ENCODE results near the gene PAX5. TPM values are rescaled to one million over a fixed set of nuclear protein-coding genes. Genes with fewer than 3 reads are reported as not detected.
A peak's percentile ranks its signal among the peaks of the same experiment; 100 is the strongest.

The PAX5 gene
- polyA plus RNA-seq, 2 of the 4 experiments (the other 2 are of a cell fraction): not detected

DNA sequence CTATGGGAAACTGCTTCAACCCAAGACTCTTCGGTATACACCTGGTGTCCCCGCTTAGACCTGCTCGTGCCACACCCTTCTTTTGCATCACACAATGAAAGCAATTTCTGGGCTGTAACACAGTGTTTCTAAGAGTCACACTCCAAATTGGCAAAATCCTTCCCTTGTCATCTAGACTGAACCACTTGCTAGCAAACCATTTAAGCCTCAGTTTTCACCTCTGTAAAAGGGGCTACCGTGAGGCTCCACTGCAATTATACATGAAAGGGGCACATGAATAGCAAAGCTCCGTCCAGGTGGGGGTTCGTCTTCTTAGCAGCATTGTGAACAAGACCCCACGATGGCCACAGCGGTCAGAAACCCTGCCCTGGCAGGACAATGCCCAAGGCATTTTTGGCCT is 166.8 kb downstream of the PAX5 start:
- FAIRE-seq: no peak
- CTCF ChIA-PET: interaction anchor here (0.8 to 6.4 kb wide), 5 partner anchors 13 to 124 kb away, joined by 3 to 38 read pairs (median 11); no protein-coding TSS in a partner anchor

DNA sequence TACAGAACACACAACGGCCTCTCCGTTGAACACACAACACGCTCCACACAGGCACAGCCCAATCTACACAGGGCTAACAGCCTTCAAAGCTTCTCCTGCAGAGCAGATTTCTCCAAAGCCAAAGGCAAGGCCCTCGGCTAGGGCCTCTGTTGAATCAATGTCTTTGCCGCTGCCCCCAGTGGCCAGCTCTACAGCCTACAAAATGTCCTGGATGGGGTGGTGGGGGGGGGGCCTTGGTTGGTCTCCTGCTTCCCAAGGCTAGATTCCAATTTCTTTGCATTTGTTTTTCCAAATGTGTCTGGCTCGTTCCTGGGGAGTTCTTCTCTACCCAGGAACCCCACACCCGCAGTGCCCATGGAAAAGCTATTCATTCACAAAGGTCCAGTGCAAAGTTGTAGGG is 167.2 kb downstream of the PAX5 start:
- Histone ChIP-seq H3K4me1 (peaks cover 6% of the 10 kb centered on the region; the same call in 2 of the 3 replicates), H3K4me2 (no peak overlapping the region), H3K27ac (no peak overlapping the region), H3K4me3 (no peak overlapping the region), H3K9me3 (no peaks in the 10 kb centered on the region)
- ATAC-seq: peak in 1 of 2 experiments; percentile 71; a peak in 4 of 6 replicates
- ChIA-PET CTCF (interaction anchor here (0.8 to 6.4 kb wide), 5 partner anchors 12 to 124 kb away, joined by 3 to 38 read pairs (median 11); no protein-coding TSS in a partner anchor), POLR2A (no interaction called here)
- no peak for TF ChIP-seq TFCP2L1 (CRISPR knock-in tag; IDR thresholded peaks at IDR 0.05)
- TF ChIP-seq, protein P1, sequence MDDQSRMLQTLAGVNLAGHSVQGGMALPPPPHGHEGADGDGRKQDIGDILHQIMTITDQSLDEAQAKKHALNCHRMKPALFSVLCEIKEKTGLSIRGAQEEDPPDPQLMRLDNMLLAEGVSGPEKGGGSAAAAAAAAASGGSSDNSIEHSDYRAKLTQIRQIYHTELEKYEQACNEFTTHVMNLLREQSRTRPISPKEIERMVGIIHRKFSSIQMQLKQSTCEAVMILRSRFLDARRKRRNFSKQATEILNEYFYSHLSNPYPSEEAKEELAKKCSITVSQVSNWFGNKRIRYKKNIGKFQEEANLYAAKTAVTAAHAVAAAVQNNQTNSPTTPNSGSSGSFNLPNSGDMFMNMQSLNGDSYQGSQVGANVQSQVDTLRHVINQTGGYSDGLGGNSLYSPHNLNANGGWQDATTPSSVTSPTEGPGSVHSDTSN (IDR thresholded peaks at IDR 0.05): no peak
- TF ChIP-seq HOXA7 (CRISPR knock-in tag; IDR thresholded peaks at IDR 0.05): no peak
- TF ChIP-seq RCOR1 (IDR thresholded peaks at IDR 0.05; ENCODE audit: low read depth, low read length): no peak
- no peak for TF ChIP-seq CHD2 (IDR thresholded peaks at IDR 0.05; ENCODE audit: low read length, partially characterized antibody)
- TF ChIP-seq, protein P2, sequence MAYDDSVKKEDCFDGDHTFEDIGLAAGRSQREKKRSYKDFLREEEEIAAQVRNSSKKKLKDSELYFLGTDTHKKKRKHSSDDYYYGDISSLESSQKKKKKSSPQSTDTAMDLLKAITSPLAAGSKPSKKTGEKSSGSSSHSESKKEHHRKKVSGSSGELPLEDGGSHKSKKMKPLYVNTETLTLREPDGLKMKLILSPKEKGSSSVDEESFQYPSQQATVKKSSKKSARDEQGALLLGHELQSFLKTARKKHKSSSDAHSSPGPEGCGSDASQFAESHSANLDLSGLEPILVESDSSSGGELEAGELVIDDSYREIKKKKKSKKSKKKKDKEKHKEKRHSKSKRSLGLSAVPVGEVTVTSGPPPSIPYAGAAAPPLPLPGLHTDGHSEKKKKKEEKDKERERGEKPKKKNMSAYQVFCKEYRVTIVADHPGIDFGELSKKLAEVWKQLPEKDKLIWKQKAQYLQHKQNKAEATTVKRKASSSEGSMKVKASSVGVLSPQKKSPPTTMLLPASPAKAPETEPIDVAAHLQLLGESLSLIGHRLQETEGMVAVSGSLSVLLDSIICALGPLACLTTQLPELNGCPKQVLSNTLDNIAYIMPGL (CRISPR knock-in tag; IDR thresholded peaks at IDR 0.05; ENCODE audit: borderline replicate concordance): no peak
- no peak for TF ChIP-seq POLR2A (IDR thresholded peaks at IDR 0.05; ENCODE audit: low read length)
- TF ChIP-seq MYC (IDR thresholded peaks at IDR 0.05; ENCODE audit: borderline replicate concordance, low read length): no peak
- no peak for TF ChIP-seq FOSB (CRISPR knock-in tag; IDR thresholded peaks at IDR 0.05)
- TF ChIP-seq JUN (IDR thresholded peaks at IDR 0.05): no peak
- DNase-seq (ENCODE audit: low read depth in 1 of 2, low spot score in 1 of 2): peak; percentile 17 to 40
- WGBS (ENCODE audit: missing lambda C conversion rate): 88% methylated on average over 6 of the region's 7 CpGs
- no peak for FAIRE-seq

More for the DNA sequence above, 166.8 kb downstream of the PAX5 start:
- no peak overlapping the region for H3K27ac ChIP-seq
- H3K4me3 ChIP-seq: no peak overlapping the region
- POLR2A ChIA-PET: no interaction called here
- ATAC-seq (no peak), DNase-seq (ENCODE audit: low read depth in 1 of 2, low spot score in 1 of 2) (no peak)
- no peaks in the 10 kb centered on the region for H3K9me3 ChIP-seq
- no peak overlapping the region for H3K4me2 ChIP-seq
- peaks cover 6% of the 10 kb centered on the region; the same call in 2 of the 3 replicates for H3K4me1 ChIP-seq
- no peak for TF ChIP-seq NR3C1 (IDR thresholded peaks at IDR 0.05)
- TF ChIP-seq RAD21 (conservative IDR thresholded peaks at IDR 0.05 in 1 of 2, IDR thresholded peaks at IDR 0.05 in 1 of 2): no peak
- TF ChIP-seq, protein P3, sequence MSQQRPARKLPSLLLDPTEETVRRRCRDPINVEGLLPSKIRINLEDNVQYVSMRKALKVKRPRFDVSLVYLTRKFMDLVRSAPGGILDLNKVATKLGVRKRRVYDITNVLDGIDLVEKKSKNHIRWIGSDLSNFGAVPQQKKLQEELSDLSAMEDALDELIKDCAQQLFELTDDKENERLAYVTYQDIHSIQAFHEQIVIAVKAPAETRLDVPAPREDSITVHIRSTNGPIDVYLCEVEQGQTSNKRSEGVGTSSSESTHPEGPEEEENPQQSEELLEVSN (IDR thresholded peaks at IDR 0.05; ENCODE audit: borderline replicate concordance, low read depth): no peak
- no peak for TF ChIP-seq CHD4 (IDR thresholded peaks at IDR 0.05; ENCODE audit: borderline replicate concordance)
- TF ChIP-seq, protein P2 (CRISPR knock-in tag; IDR thresholded peaks at IDR 0.05; ENCODE audit: borderline replicate concordance): no peak
- TF ChIP-seq FOSB (CRISPR knock-in tag; IDR thresholded peaks at IDR 0.05): no peak
- no peak for TF ChIP-seq FOXS1 (CRISPR knock-in tag; IDR thresholded peaks at IDR 0.05)
- no peak for TF ChIP-seq TFCP2L1 (CRISPR knock-in tag; IDR thresholded peaks at IDR 0.05)
- TF ChIP-seq POLR2A (IDR thresholded peaks at IDR 0.05; ENCODE audit: low read length): no peak
- no peak for TF ChIP-seq POLR2AphosphoS2 (conservative IDR thresholded peaks at IDR 0.05; ENCODE audit: low read length)
- TF ChIP-seq RFX5 (IDR thresholded peaks at IDR 0.05): no peak
- TF ChIP-seq HOXB13 (CRISPR knock-in tag; IDR thresholded peaks at IDR 0.05; ENCODE audit: low read depth): no peak
- no peak for TF ChIP-seq SMC3 (IDR thresholded peaks at IDR 0.05)
- TF ChIP-seq, protein P4, sequence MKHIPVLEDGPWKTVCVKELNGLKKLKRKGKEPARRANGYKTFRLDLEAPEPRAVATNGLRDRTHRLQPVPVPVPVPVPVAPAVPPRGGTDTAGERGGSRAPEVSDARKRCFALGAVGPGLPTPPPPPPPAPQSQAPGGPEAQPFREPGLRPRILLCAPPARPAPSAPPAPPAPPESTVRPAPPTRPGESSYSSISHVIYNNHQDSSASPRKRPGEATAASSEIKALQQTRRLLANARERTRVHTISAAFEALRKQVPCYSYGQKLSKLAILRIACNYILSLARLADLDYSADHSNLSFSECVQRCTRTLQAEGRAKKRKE (CRISPR knock-in tag; IDR thresholded peaks at IDR 0.05; ENCODE audit: low read depth): no peak
- no peak for TF ChIP-seq RNF2 (IDR thresholded peaks at IDR 0.05; ENCODE audit: borderline replicate concordance, low read depth)
- no peak for TF ChIP-seq ZNF302 (CRISPR knock-in tag; IDR thresholded peaks at IDR 0.05)
- TF ChIP-seq EHMT2 (IDR thresholded peaks at IDR 0.05; ENCODE audit: low read depth): no peak
- WGBS (ENCODE audit: missing lambda C conversion rate): 87% methylated on average over 8 of the region's 8 CpGs

All from A549 (cell line).